GM18517 (cell line): ENCODE data around the gene SYT6.

Source experiments
- ATAC-seq: cut with Tn5 transposase; IDR thresholded peaks from one replicate; pipeline ENCODE4 v1.9.1; 2021; ENCODE audit warnings: mild to moderate bottlenecking, moderate library complexity; ENCODE audit not compliant: unreplicated experiment

The SYT6 gene

DNA sequence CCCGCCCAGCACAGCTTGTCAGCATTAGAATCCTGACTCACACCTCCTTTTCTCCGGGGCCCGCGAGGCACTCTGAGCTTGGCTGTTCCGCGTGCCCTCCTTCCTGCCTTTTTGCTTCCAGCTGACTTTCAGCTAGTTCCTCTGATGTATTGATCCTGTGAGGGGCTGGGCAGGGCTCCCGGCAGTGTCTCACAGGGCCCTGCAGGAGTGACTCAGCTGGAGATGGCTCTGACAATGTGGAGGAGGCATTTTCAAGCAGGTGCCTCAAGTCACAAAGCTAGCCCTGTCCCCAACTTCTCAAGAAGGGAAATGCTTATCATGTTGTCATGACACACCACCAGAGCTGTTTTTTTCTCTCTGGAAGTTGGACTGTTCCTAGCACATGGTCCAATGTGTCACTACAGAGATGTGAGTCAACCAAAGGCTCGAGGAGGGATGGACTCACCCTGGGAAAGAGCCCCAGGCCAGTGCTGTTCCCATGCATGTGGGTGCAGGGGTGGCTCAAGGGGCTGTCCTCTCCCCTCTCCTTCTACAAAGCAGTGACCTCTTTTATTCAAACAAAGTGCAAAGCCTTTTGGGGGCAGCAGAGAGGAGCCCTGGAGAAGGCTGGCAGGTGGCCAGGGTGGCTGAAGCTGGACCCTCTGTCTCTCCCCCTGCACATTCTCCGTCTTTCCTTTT lies 30.6 kb downstream of the SYT6 start:
- no peak for ATAC-seq

DNA sequence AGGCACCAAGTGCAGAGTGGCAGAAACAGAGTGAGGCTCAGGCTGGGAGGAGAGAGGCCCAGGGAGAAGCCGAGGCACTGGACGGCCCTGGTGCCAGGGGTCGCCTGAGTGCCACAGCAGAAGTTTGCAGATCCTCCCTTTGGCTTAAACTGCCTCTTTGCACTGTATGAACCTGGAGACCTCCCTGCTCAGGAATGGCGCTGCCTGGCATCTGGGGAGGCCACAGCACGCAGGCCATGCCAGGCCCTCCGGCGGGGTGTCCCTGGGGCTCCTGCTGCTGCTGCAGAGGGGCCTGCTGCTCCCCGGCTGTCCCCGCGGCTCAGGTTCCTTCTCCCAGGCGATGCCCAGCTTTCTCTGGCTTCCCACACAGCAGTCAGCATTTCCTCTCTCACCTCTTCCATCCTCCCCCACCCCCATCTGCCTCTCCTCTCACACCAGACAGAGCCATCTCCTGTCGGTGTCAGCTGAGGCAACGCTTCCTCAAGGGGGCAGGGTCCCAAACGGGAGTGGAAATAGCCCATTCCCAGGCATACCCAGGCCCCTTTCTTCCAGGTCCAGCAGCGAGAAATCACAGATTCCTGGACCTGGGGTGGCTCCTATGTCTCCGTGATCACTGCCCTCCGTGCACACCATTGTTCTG lies 35.2 kb downstream of the SYT6 start:
- ATAC-seq = no peak

DNA sequence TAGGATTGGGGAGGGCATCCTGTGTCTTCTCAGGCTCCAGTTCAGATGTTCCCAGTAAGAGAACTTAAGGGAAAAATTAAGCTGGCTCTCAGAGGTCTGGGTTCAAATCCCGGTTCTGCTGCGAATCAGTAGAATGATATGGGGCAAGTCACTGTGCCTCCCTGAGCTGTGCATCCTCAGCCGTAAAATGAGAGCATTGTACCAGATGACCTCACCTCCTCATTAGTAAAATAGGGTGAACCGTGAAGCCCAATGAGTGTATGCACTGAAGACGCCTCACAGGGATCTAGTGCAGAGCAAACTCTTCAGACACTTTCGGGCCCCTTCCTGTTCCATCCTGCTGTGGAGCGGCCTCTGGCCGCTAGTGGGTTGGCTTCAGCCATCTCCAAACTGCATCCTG lies 36.0 kb downstream of the SYT6 start:
- ATAC-seq = no peak

DNA sequence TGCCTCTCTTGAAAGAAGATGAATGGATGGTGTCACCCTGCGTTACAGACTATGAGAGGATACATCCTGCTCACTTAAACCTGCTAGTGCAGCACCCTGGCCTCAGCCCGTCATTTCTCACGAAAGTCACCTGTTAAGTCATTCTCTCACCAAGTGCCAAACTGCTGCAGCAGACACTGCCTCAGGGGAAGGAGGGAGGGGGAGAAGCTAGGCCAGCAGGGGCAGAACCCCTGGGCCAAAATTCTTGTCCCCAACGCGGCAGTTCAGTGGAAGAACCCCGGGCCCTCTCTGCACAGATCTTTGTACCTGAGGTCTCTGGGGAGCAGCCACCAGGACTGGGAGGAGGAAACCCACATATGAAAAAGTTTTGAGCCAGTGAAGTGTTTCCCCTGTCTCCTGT lies 37.6 kb downstream of the SYT6 start:
- ATAC-seq = no peak

DNA sequence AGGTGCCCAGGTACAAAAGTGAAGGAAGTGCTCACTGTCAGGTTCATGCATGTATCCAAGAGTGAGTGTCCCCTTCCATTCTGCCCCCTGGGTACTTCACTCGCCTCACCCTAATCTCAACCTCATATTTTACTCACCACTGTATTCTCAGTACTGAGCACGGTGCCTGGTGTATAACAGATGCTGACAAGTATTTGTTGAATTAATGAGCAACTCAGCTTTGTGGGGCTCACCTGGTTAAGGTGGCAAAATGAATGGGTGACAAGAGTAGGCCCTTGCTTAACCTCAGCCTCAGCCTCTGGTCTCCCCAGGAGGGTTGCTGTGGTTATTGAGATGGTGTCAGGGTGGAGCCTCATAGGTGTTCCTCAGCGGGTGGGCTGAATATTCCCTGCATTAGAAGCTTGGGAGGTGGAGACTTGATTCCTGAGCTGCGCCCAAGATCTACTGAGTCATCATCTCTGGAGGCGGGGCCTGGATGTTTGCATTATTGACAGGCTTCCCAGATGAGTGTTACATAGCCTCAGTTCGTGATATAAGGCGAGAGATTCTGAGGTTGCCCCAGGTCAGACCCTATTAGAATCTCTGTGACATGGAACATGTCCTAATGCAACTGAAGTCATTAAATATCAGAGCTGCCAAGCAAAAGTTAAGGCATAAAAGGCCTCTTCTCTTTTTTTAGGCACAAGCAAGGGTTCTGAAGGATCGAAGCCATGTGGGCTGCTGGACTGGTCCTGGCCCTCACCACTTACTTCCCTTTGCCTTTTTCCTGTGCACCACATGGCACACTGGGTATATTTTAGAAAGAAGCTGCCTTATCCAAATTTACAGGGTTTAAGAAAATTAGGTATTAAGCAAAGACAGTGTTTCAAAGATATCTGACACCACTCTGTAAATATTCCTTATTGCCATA lies 39.2 kb downstream of the SYT6 start:
- ATAC-seq = no peak

DNA sequence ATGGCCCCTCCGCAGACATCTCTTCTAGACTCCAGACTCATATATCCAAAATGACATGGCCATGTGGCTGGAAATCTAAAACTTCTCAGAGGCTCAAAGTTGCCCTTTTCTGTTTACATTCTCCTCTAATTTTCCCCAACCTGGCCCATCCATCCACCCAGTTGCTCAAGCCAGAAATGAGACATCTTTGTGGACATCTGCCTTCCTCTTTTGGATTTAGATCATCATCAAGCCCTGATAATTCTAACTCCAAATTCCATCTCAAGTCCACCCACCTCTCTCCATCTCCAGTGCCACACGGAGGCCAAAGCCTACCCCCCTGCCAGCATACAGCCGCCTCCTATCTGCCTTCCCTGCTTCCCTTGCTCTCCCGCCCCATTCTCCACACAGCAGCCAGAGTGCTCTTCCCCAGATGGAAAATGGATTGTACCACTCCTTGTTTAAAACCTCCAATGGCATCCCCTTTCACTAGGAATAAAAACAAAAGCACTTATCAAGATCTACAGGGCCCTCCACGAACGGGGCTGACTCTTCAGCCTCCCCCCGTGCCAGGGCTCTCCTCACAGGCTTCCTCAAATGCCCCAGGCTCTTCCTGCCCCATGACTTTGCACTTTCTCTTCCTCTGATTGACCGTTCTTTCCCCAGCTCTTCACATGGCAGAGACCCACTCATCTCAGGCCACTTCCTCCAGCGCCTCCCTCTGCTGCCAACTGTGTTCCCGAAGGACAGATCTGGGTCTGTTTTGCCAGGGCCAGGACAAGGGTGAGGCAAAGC lies 40.1 kb downstream of the SYT6 start:
- no peak for ATAC-seq

DNA sequence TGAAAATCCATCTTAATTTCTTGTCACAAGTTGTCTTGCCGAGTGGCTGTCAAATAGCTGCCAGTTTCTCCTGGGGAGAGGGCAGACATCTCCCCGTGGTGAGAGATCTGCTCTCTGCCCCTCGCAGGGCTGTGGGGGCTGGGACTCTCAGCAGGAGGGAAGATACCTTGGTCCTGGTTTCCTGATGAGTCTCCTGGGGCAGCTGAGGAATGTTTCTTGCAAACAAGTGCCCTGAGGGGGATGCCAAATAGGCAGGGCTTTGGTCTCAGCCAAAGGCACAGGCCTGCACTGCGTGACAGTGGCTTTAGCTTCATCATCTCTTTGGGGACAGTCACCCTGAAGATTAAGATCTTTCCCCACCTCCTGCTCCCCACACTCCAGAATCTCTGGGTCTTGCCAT lies 40.9 kb downstream of the SYT6 start:
- ATAC-seq = no peak

DNA sequence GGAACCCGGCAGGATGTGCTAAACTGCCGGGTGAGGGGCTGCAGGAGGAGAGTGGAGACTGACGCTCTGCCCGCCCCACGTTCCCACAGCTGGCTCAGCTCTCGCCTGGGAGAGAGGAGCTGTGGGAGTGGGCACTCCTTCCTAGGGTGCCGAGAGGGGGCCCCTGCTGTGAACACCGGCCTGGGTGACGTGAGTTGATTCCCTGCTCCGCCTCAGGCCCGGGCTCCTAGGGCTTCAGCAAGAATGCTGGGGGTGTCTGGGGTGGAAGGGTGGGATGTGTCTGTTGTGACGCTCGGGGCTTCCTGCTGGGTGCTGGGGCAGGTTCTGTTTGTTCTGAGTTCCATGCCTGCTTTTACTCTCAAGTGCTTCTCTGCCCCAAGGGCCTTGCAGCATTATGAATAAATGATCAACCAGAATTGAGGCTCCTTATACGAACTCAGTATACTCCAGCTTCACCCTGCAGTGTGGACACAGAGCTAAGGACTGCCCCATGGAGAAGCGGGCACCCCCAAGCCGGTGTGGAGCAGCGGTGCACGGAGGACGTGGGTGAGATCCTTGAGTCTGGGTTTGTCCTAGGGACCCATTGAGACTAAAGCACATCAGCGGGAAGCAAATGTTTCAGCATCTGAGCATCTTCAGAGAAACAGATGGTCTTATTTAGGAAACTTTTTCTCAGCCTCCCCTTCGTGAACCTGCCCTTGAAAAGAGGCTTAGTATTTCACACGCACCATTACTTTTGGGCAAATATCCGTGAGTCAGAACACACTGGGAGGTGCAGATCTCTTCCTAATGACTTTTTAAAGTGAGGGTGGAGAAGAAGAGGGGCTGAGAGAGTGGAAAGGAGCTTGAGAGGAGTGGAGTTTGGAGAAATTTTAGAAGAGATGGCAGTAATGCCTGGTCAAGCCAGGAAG lies 41.7 kb downstream of the SYT6 start:
- ATAC-seq = no peak

DNA sequence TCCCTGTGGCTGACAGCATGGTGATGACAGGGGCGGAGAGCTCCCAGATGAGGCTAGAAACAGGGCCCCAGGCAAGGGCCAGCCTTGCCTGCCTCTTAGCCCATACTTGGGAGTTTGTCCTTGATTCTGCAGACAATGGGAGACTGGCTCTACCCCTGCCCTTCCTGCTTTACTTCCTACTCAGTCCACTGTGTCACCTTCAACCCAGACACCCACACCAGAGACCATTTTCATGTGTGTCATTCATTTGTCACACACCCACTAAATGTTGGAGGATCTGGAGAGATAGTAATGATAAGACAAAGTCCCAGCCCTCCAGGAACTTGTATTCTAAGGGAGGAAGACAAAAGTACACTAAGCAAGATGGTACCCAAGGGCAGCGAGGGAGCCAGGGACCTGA lies 43.7 kb downstream of the SYT6 start:
- no peak for ATAC-seq

DNA sequence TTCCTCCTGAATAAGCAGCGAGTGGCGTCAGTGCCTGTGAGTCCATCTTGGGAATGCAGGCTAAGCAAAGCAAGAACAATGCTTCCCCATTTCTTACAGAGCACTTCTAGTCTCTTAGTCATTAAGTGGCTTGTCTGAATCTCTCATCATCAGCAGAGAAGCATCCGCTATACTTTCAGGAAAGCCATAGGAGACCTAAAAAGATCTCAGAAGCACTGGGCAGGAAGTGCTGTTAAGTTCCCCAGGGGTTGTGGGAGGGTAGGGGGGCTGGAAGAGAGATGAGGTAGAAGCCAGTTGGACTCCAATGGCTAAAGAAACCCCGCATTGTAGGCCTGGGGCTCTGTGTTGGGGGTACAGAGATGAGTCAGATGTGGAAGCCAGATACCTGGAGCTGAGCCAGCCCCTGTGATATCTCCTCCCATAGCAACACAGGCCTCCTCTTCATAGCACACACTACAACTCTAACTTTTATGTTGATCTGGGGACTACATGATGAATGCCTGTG lies 44.9 kb downstream of the SYT6 start:
- no peak for ATAC-seq

DNA sequence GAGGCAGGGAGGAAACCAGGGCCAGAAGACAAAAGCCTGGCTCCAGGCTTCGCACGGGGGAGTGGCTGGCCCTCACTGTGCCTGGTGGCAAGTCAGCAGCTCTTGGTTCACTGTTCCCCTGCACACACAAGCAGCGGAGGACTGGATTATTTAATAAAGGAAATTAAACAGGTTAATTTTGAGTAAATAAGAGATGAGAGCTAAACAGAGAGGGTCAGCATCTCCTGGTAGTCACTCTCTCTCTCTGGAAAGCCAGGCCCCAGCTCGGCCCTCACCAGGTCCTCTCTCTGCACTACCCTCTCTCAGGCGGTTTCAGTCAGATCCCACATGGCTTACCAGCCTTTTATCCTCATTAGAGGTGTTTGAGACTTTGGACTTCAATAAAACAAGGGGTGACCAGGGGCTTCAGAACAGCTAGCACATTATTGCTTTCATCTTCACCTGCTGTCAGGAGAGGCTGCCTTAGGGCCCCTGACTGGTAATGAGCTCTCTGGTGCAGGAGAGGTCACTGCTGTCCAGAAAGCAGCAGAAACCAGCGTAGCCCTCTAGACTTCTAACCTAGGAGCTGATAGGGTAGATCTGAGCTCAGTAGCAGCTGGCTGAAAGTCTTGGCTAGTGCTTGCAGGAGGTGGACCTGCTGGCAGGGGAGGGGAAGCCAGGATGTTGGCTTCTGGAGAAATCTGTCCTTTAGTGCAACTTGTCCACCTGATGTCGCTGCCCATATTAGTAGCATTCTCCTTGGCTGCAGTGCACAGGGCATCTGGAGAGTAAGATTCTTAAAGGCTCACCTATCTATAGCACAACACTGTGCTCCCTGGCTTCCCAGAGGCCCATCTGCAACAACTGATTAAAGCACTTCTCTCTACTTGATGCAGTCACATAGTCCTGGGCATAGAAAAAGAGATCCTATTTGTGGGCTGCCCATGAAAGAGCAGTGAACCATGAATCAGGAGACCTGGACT lies 45.9 kb downstream of the SYT6 start:
- ATAC-seq = no peak

DNA sequence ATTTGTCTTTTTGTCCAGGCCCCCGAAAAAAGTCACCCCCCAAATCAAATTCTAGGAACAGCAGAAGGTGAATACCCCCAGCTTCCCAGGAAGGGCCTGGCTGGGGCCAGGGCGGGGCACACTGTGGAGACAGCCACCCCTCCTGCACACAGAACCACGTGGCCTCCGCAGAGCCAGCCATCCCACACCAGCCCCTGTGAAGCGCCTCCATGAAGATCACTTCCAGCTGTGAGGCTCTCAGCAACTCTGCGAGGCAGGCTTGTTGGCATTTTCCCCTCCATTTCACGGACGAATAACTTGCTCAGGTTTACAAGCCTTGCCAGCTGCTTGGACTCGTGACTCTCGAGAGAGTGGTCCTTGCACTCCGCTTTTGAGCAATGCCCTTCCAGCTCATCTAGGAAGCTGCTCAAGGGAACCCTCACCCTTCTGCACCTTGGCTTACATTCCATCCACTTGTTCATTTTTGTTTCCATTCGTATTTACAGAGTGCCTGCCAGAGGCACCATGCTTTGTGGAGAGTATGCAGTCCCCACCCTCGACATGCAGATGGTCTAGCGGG lies 48.2 kb downstream of the SYT6 start:
- ATAC-seq = no peak

DNA sequence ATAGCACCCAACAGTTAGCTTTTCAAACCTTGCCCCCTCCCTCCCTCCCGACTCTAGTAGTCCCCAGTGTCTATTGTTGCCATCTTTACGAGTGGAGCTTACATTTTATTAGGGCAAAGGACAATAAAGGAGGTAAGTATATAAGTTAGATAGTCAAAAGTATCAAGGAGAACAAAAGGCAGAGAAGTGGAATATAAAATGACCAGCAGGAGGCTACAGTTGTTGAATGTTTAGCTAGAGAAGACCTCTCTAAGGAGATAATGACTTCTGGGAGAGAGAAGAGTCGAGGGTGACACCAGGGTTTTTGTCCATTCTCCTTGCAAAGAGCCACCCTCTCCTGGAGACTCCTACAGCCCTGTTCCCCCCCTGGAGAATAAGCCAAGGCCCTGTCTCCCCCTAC lies 48.7 kb downstream of the SYT6 start:
- ATAC-seq = no peak

DNA sequence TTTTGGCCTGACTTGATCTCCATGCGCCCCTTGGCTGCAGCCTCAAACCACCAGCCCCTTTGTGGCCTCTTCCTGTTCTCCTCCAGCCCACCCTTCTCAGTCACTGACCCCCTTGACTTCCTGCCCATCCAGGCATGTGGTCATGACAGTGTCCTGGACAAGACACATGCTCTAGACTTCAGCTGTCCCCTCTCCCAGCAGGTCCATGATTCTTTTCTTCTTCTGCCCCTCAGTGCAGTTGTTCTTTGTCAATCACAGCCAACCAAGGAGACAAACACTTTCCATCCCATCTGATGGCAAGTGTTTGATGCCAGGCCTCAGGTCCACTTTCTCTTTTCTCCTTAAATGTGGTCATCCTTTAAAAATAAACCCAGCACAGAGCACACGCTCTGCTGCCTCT lies 49.7 kb downstream of the SYT6 start:
- ATAC-seq = no peak

DNA sequence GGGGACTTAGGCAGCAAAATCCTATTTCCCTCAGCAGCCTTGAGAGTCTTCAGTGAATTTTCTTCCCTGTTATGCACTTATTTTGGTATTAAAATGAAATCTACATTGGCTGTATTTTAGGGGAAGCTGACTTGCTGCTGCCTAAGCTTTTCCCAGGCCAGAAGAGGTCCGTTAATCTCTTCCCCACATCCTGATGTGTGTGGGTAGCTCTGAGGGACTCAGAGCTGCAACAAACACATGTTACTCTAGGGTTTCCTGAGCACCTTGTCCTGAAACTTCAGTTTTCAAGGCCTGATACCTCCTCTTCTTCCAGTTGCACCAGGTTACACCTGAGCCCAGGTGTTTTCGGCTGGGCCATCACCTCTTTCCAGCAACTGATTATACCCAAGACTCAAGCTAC lies 51.5 kb downstream of the SYT6 start:
- ATAC-seq = no peak

DNA sequence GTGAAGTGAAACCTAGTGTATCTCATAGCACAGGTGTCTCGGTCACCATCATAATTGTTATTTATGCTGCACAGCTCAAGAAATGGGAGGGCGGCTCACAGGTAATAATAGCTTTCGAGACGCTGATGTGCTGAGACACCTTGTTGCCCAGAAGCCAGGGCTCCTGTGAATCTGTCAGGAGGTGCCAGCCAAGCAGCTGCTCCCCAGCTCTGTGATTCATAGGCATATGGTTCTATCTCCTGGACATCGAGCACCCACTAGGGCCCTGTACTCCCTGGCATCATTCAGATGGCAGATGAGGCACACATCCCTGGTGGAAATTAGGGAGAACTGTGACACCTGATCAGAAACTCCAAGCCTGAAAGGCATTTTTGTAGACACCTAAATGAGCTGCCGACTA lies 53.5 kb downstream of the SYT6 start:
- no peak for ATAC-seq

DNA sequence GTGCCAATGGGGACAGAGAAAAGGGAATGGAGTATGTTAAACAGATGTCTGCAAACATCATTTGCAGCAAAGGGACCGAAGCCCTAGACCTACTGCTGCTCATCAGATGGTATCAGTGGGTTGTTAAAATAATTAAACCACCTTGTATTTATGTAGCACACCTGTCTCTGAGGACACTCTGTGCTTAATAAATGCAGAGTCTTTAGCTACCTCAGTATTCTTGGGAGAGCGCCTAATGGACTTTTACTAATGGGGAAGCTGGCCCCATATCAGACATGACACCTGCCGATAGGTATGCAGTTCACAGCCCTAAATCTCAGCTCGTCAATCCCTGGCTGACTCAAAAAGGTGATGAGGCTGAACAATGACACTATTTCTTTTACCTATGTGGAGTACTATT lies 54.4 kb downstream of the SYT6 start:
- ATAC-seq = no peak

DNA sequence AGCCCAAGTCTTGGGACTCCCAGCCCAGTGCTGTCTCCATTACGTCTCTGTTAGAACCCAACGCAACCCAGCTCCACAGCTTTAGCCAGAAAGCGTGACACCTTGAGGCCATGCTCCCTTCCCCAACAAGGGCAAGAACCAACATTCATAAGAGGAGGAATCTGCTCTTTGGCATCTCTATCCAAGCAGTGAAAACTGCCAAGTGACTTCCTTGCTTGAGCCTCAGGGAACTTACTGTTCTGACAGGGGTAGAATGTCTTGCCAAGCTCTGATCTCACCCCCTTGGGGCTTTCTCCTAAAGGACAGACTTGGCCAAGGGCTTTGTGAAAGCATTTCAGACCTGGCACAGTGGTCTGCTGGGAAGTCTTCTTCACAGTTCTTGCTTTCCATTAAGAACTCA lies 56.6 kb downstream of the SYT6 start:
- no peak for ATAC-seq

DNA sequence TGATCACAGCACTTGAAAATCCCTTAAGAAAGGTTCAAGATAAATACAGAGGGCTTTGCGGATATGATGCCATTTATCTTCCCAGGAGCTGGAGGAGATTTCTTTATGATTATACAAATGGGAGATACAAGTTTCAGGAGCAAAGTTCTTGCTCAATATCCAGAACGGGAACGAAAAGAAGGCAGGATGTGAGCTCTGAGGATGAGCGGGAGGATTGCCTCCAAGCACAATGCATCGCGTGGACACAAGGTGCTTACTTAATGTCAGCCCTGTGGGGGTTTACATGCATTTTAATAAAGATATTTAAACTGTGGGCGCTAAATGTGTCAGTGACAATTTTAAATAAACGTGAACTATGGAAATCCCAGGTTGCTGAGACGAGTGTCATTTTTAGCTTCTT lies 59.0 kb downstream of the SYT6 start:
- ATAC-seq = no peak
